Measurements from ENCODE around the gene ADGRG6. TPM values are rescaled to one million over a fixed set of nuclear protein-coding genes. Genes with fewer than 3 reads are reported as not detected.

Gene ADGRG6
- total and polyA plus RNA-seq, 9 donors = 1.6 to 10.6 (median 3.0) TPM

- no peaks in the 10 kb centered on the region for H3K9me3 ChIP-seq
- H3K27me3 ChIP-seq = no peaks in the 10 kb centered on the region
- TF ChIP-seq POLR2A (IDR thresholded peaks at IDR 0.05) (no peak), EP300 (IDR thresholded peaks at IDR 0.05) (no peak)
- TF ChIP-seq, protein P1, sequence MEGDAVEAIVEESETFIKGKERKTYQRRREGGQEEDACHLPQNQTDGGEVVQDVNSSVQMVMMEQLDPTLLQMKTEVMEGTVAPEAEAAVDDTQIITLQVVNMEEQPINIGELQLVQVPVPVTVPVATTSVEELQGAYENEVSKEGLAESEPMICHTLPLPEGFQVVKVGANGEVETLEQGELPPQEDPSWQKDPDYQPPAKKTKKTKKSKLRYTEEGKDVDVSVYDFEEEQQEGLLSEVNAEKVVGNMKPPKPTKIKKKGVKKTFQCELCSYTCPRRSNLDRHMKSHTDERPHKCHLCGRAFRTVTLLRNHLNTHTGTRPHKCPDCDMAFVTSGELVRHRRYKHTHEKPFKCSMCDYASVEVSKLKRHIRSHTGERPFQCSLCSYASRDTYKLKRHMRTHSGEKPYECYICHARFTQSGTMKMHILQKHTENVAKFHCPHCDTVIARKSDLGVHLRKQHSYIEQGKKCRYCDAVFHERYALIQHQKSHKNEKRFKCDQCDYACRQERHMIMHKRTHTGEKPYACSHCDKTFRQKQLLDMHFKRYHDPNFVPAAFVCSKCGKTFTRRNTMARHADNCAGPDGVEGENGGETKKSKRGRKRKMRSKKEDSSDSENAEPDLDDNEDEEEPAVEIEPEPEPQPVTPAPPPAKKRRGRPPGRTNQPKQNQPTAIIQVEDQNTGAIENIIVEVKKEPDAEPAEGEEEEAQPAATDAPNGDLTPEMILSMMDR (IDR thresholded peaks at IDR 0.05) = no peak
- H3K4me3 ChIP-seq = no peak overlapping the region
- no peaks in the 10 kb centered on the region for H3K36me3 ChIP-seq
- WGBS, 3 donors = 87 to 92% (median 91%) methylated on average over 2 of the region's 2 CpGs
- DNase-seq = no peak
- intact Hi-C loops (cut with DNase I) = no loop called here
- H3K4me1 ChIP-seq (ENCODE audit: insufficient read depth) = no peaks in the 10 kb centered on the region
- no peak overlapping the region for H3K27ac ChIP-seq
Observed at GRCh38 chr6:142462260-142462659, 160.5 kb downstream of the ADGRG6 start.

GRCh38 chr6:142463988-142464387, 162.2 kb downstream of the ADGRG6 start:
- TF ChIP-seq, protein P1 (IDR thresholded peaks at IDR 0.05) = no peak
- TF ChIP-seq EP300 (IDR thresholded peaks at IDR 0.05) (no peak), POLR2A (IDR thresholded peaks at IDR 0.05) (no peak)
- WGBS, 3 donors = 84 to 92% (median 89%) methylated on average over 6 of the region's 6 CpGs

GRCh38 chr6:142469220-142469619, 167.4 kb downstream of the ADGRG6 start:
- H3K27me3 ChIP-seq = no peaks in the 10 kb centered on the region
- 75 to 92% (median 78%) methylated on average over 1 of the region's 1 CpG for WGBS, 3 donors
- no peak for DNase-seq
- H3K27ac ChIP-seq = no peak overlapping the region
- intact Hi-C loops (cut with DNase I) = no loop called here
- no peak for TF ChIP-seq POLR2A (IDR thresholded peaks at IDR 0.05)
- TF ChIP-seq, protein P1 (IDR thresholded peaks at IDR 0.05) = no peak
- no peak for TF ChIP-seq EP300 (IDR thresholded peaks at IDR 0.05)
- H3K4me1 ChIP-seq (ENCODE audit: insufficient read depth) = no peaks in the 10 kb centered on the region
- H3K9me3 ChIP-seq = no peaks in the 10 kb centered on the region
- H3K36me3 ChIP-seq = no peaks in the 10 kb centered on the region
- H3K4me3 ChIP-seq = no peak overlapping the region

More at GRCh38 chr6:142463988-142464387, 162.2 kb downstream of the ADGRG6 start:
- no peaks in the 10 kb centered on the region for H3K27me3 ChIP-seq
- H3K9me3 ChIP-seq = no peaks in the 10 kb centered on the region
- no peak overlapping the region for H3K27ac ChIP-seq
- intact Hi-C loops (cut with DNase I) = no loop called here
- no peak overlapping the region for H3K4me3 ChIP-seq
- no peak for DNase-seq
- no peaks in the 10 kb centered on the region for H3K4me1 ChIP-seq (ENCODE audit: insufficient read depth)
- no peaks in the 10 kb centered on the region for H3K36me3 ChIP-seq

DNA sequence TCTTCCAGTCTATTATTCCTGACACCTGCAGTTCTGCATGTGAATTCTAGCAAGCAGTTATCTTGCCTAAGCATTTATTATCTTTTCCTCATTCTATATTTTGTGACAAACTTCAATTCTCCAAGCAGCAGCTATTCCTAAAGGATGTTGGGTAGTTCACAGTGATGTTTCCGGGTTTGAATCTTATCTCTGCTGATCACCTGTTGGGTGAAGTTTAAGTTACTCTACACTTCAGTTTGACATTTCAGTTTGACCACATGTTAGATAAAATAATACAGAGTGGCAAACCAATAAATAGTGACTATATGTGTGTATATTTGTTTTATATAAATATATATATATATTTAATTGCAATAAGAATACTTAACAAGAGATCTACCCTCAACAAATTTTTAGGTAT, 168.6 kb downstream of the ADGRG6 start:
- Histone ChIP-seq H3K4me3 (no peak overlapping the region), H3K9me3 (no peaks in the 10 kb centered on the region), H3K27ac (no peak overlapping the region), H3K27me3 (no peaks in the 10 kb centered on the region), H3K36me3 (no peaks in the 10 kb centered on the region), H3K4me1 (ENCODE audit: insufficient read depth) (no peaks in the 10 kb centered on the region)
- intact Hi-C loops (cut with DNase I) = no loop called here
- DNase-seq = no peak
- 72 to 88% (median 78%) methylated on average over 1 of the region's 1 CpG for WGBS, 3 donors
- TF ChIP-seq, protein P1 (IDR thresholded peaks at IDR 0.05) = no peak
- TF ChIP-seq EP300 (IDR thresholded peaks at IDR 0.05) (no peak), POLR2A (IDR thresholded peaks at IDR 0.05) (no peak)

Data from ovary (tissue), 9 donors.